Esophagus muscularis mucosa (tissue), 4 donors: ENCODE measurements around the gene CHCHD6. TPM values are rescaled to one million over a fixed set of nuclear protein-coding genes. Genes with fewer than 3 reads are reported as not detected.

Experiments used
- DNase-seq: peaks from one replicate; pipeline ENCODE4 v3.0.0-alpha.2; 2017; ENCODE audit errors: extremely low spot score
- H3K27ac ChIP-seq, 4 donors: fragments of 200-600 bp; sonication (generic); replicated peaks in 1 of 4; 1 replicate in 3 of 4; 2 replicates in 1 of 4; pipeline ENCODE4 v1.5.1; 2016 to 2019; ENCODE audit warnings: mild to moderate bottlenecking in 1 of 4
- H3K27me3 ChIP-seq, 4 donors: fragments of 200-600 bp; sonication (generic); one replicate each; pipeline versions ENCODE4 v1.5.1 to v1.6.0; 2016 to 2019
- H3K36me3 ChIP-seq, 4 donors: fragments of 200-600 bp; sonication (generic); one replicate each; pipeline ENCODE4 v1.5.1; 2016 to 2019
- H3K4me1 ChIP-seq, 4 donors: fragments of 200-600 bp; sonication (generic); one replicate each; pipeline ENCODE4 v1.5.1; 2016 to 2019
- H3K4me3 ChIP-seq, 4 donors: fragments of 200-600 bp; sonication (generic); 1 replicate in 2 of 4; 2 replicates in 2 of 4; pipeline ENCODE4 v1.5.1; 2016 to 2019; ENCODE audit warnings: mild to moderate bottlenecking in 4 of 4, moderate library complexity in 1 of 4
- H3K9me3 ChIP-seq, 4 donors: fragments of 200-600 bp; sonication (generic); 1 replicate in 3 of 4; 2 replicates in 1 of 4; pipeline ENCODE4 v1.5.1; 2016 to 2019
- CTCF ChIP-seq, 3 experiments: fragments of 200-600 bp in 2 of 3; fragments of 450-650 bp in 1 of 3; sonication (generic) in 2 of 3; IDR thresholded peaks; one replicate each; pipeline ENCODE4 v1.5.1; 2017 to 2019; ENCODE audit warnings: antibody characterized with exemption in 3 of 3, mild to moderate bottlenecking in 2 of 3, moderate library complexity in 1 of 3
- EP300 ChIP-seq: sonication (generic); formaldehyde crosslinking; IDR thresholded peaks from one replicate; pipeline ENCODE4 v1.6.1; 2017; ENCODE audit warnings: antibody characterized with exemption
- POLR2A ChIP-seq: fragments of 450-650 bp; IDR thresholded peaks from one replicate; pipeline ENCODE4 v1.6.1; 2017; ENCODE audit warnings: antibody characterized with exemption, moderate library complexity, mild to moderate bottlenecking, low read depth
- POLR2AphosphoS5 ChIP-seq, 2 donors: sonication (generic); formaldehyde crosslinking; IDR thresholded peaks; one replicate each; pipeline ENCODE4 v1.6.1; 2017; ENCODE audit warnings: antibody characterized with exemption in 2 of 2
- WGBS: methylation state at CpG from one replicate; pipeline ENCODE4 v1.1.5; 2018; 5-methylcytosine and 5-hydroxymethylcytosine counted together
- intact Hi-C: fragments of 100-400 bp; cut with DNase I; formaldehyde crosslinking; loops from one replicate; pipeline ENCODE4 v1.15.1; 2023
- total RNA-seq, 4 donors: library from RNA; depleted of rRNA; stranded (reverse); fragments of >200 nt; gene quantifications; one replicate each; pipeline versions ENCODE4 v1.1.0 to v1.2.1, GENCODE V29; 2016

Gene CHCHD6
- total RNA-seq, 4 donors from 2014 or later = 10.3 to 13.4 (median 12.1) TPM

- intact Hi-C loops = no loop called here
- H3K27ac ChIP-seq = no peak overlapping the region
- no peaks in the 10 kb centered on the region for H3K4me1 ChIP-seq
- no peak for TF ChIP-seq EP300
- TF ChIP-seq POLR2AphosphoS5 (IDR thresholded peaks at IDR 0.05) = no peak
- no peak overlapping the region for H3K4me3 ChIP-seq
- H3K9me3 ChIP-seq = no peaks in the 10 kb centered on the region
- H3K36me3 ChIP-seq = no peaks in the 10 kb centered on the region
- DNase-seq = peak; percentile 75
- H3K27me3 ChIP-seq = peaks cover 0 to 69% (median 0%) of the 10 kb centered on the region in 4 donors
- 74% methylated on average over 8 of the region's 11 CpGs for WGBS
Observed at GRCh38 chr3:126661532-126662364, 42.3 kb upstream of the CHCHD6 start.

DNA sequence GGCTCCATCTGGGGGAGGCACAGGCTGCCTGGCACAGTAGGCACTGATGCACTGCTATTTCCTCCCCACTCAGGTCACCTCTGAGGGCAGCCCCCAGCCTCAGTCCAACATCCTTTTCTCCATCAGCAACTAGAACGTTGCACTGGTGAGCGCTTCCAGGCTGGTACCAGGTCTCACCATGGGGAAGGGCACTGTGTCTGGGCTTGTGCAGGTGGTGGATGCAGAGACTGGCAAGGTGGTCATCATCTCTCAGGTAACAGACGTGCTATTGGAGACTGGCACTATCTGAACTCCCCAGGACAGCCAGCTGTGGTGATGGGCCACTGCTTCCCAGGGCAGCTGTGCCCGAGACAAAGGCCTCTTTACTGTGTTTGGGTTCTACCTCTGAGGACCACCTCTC is 40.8 kb upstream of the CHCHD6 start:
- intact Hi-C loops = no loop called here
- H3K27me3 ChIP-seq = peaks cover 0 to 60% (median 0%) of the 10 kb centered on the region in 4 donors
- no peak overlapping the region for H3K27ac ChIP-seq
- H3K4me1 ChIP-seq = no peaks in the 10 kb centered on the region
- no peak for TF ChIP-seq EP300
- no peak for TF ChIP-seq POLR2A
- no peak for TF ChIP-seq POLR2AphosphoS5 (IDR thresholded peaks at IDR 0.05)
- TF ChIP-seq CTCF (IDR thresholded peaks at IDR 0.05) = no peak
- 80% methylated on average over 1 of the region's 4 CpGs for WGBS
- no peaks in the 10 kb centered on the region for H3K9me3 ChIP-seq
- H3K4me3 ChIP-seq = no peak overlapping the region
- no peaks in the 10 kb centered on the region for H3K36me3 ChIP-seq
- DNase-seq = no peak

GRCh38 chr3:126663750-126664149 is 40.3 kb upstream of the CHCHD6 start:
- Histone ChIP-seq H3K9me3 (no peaks in the 10 kb centered on the region), H3K27ac (no peak overlapping the region), H3K27me3 (peaks cover 0 to 56% (median 0%) of the 10 kb centered on the region in 4 donors), H3K4me3 (no peak overlapping the region), H3K4me1 (no peaks in the 10 kb centered on the region), H3K36me3 (no peaks in the 10 kb centered on the region)
- 88% methylated on average over 5 of the region's 8 CpGs for WGBS
- TF ChIP-seq EP300 = no peak
- no peak for TF ChIP-seq POLR2AphosphoS5 (IDR thresholded peaks at IDR 0.05)
- TF ChIP-seq POLR2A = no peak
- TF ChIP-seq CTCF (IDR thresholded peaks at IDR 0.05) = no peak
- peak; percentile 81 for DNase-seq
- intact Hi-C loops = no loop called here

DNA sequence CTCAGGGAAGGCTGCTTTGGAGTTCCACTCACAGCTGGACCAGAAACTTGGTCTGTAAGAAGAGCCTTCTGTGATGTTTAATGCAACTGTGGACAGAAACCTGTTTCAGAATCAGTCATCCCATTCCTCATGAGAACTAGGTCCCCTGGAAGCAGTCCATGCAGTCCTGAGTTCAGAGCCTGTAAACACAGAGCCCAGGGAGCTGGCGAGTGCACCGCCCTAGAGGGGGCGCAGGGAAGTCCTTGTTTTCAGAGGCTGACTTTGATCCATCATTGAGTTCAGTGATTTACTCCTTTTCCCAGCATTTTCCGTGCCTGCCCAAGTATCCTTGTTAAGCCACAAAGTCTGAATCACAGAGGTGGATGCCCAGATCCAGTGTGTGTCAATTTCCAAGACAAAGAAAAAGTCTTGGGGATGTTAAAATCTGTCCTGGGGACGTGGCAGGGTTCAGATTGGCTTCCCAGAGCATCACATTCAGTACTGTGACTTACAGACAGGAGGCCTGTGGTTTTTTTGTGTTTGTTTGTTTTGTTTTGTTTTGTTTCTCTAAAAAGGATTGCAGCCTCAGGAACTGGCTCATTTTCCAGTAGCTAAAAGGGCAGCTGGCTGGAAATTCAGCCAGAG is 39.3 kb upstream of the CHCHD6 start:
- DNase-seq = peak; percentile 80
- Histone ChIP-seq H3K36me3 (no peaks in the 10 kb centered on the region), H3K27me3 (peaks cover 0 to 48% (median 0%) of the 10 kb centered on the region in 4 donors), H3K27ac (no peak overlapping the region), H3K4me3 (no peak overlapping the region), H3K9me3 (no peaks in the 10 kb centered on the region), H3K4me1 (no peaks in the 10 kb centered on the region)
- no peak for TF ChIP-seq EP300
- no peak for TF ChIP-seq POLR2A
- TF ChIP-seq POLR2AphosphoS5 (IDR thresholded peaks at IDR 0.05) = no peak
- TF ChIP-seq CTCF (IDR thresholded peaks at IDR 0.05) = no peak
- WGBS = 61% methylated on average over 5 of the region's 5 CpGs
- intact Hi-C loops = no loop called here

DNA sequence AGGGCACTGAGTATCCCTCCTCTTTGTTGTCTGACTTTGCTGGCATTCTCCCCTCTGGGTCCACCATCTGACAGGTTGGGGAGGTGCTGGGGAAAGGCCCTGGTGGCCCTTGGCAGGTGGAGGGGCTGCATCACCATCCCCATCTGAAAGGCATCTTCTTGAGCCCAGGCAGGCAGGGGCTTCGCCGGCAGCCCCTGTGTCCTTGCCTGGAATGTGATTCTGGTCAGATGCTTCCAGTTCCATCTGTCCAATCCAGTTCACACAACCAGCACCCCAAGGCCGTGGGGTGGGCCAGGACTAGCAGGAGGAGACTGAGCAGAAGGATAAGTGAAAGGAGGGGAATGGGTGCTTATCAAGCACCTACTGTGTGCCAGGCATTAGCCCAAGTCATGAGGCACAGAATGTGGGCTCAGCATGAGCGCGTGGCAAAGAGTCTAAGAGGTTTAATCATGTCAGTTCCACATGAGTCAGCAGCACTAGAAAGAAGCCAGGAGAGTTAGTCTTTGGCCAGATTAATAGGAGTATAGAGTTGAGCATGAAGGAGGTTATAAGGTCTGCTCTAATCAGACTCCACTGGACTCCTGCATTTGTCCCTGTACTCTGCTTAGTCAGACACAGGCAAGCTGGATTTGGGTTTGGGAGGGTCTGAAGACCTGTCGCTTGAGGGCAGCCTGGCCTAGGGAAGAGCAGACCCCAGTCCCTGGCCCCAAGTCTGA is 38.7 kb upstream of the CHCHD6 start:
- Histone ChIP-seq H3K4me3 (no peak overlapping the region), H3K27me3 (peaks cover 0 to 41% (median 0%) of the 10 kb centered on the region in 4 donors), H3K4me1 (no peaks in the 10 kb centered on the region), H3K9me3 (no peaks in the 10 kb centered on the region), H3K36me3 (no peaks in the 10 kb centered on the region), H3K27ac (no peak overlapping the region)
- TF ChIP-seq POLR2A = no peak
- no peak for TF ChIP-seq POLR2AphosphoS5 (IDR thresholded peaks at IDR 0.05)
- TF ChIP-seq EP300 = no peak
- no peak for TF ChIP-seq CTCF (IDR thresholded peaks at IDR 0.05)
- intact Hi-C loops = no loop called here
- no peak for DNase-seq
- WGBS = 84% methylated on average over 4 of the region's 6 CpGs
